H9 (cell line): ENCODE data around the gene TMEM31. TPM values are rescaled to one million over a fixed set of nuclear protein-coding genes. Genes with fewer than 3 reads are reported as not detected.
A peak's percentile ranks its signal among the peaks of the same experiment; 100 is the strongest.
"Not testable (repeated sequence)": the region's sequence is repeated elsewhere in the genome, so short reads cannot be mapped to it uniquely, and the experiment has no call there.

ENCODE experiments used
- DNase-seq: peaks from one replicate; pipeline ENCODE4 v3.0.0-alpha.2; 2017
- H2AFZ ChIP-seq: one replicate; pipeline ENCODE4 v1.6.1; 2013; ENCODE audit warnings: mild to moderate bottlenecking, low read length, control low read depth, moderate library complexity
- H2AK5ac ChIP-seq: 2 replicates; pipeline ENCODE4 v1.6.1; 2013; ENCODE audit warnings: low read length, control low read depth, mixed read lengths; ENCODE audit not compliant: insufficient read length
- H2BK120ac ChIP-seq: one replicate; pipeline ENCODE4 v1.6.1; 2013; ENCODE audit warnings: low read depth, mild to moderate bottlenecking, low read length, control low read depth, inconsistent platforms; ENCODE audit not compliant: poor library complexity, severe bottlenecking
- H2BK12ac ChIP-seq: 2 replicates; pipeline ENCODE4 v1.6.1; 2013; ENCODE audit warnings: low read length, control low read depth, mixed read lengths, low read depth; ENCODE audit not compliant: insufficient read length
- H2BK15ac ChIP-seq: 2 replicates; pipeline ENCODE4 v1.6.1; 2013; ENCODE audit warnings: low read depth, low read length, control low read depth
- H2BK20ac ChIP-seq: one replicate; pipeline ENCODE4 v1.6.1; 2013; ENCODE audit warnings: low read depth, mild to moderate bottlenecking, low read length, control low read depth, inconsistent platforms; ENCODE audit not compliant: poor library complexity, severe bottlenecking
- H2BK5ac ChIP-seq: 2 replicates; pipeline ENCODE4 v1.6.1; 2013; ENCODE audit warnings: low read length, control low read depth, mixed read lengths; ENCODE audit not compliant: insufficient read length
- H3K14ac ChIP-seq: 2 replicates; pipeline ENCODE4 v1.6.1; 2013; ENCODE audit warnings: low read length, control low read depth; ENCODE audit not compliant: insufficient read depth
- H3K18ac ChIP-seq: 2 replicates; pipeline ENCODE4 v1.6.1; 2013; ENCODE audit warnings: low read depth, mild to moderate bottlenecking, mixed read lengths, low read length, control low read depth; ENCODE audit not compliant: insufficient read length
- H3K23ac ChIP-seq: 2 replicates; pipeline ENCODE4 v1.6.1; 2013; ENCODE audit warnings: low read length, control low read depth, mixed read lengths, low read depth; ENCODE audit not compliant: insufficient read length
- H3K23me2 ChIP-seq: 2 replicates; pipeline ENCODE4 v1.6.1; 2013; ENCODE audit warnings: low read depth, mild to moderate bottlenecking, mixed read lengths, low read length, control low read depth; ENCODE audit not compliant: insufficient read length, poor library complexity, severe bottlenecking
- H3K27ac ChIP-seq: 2 replicates; pipeline ENCODE4 v1.5.1; 2013; ENCODE audit warnings: low read length, control low read depth, mixed read lengths, low read depth; ENCODE audit not compliant: insufficient read length
- H3K27me3 ChIP-seq: 2 replicates; pipeline ENCODE4 v1.6.1; 2013; ENCODE audit warnings: low read length, control low read depth, inconsistent platforms; ENCODE audit not compliant: insufficient read depth
- H3K4ac ChIP-seq: 2 replicates; pipeline ENCODE4 v1.6.1; 2013; ENCODE audit warnings: low read depth, mild to moderate bottlenecking, control low read depth, inconsistent platforms, low read length, moderate library complexity
- H3K4me1 ChIP-seq: 2 replicates; pipeline ENCODE4 v1.6.1; 2013; ENCODE audit warnings: low read length, control low read depth, inconsistent platforms; ENCODE audit not compliant: insufficient read depth
- H3K4me2 ChIP-seq: 2 replicates; pipeline ENCODE4 v1.6.1; 2013; ENCODE audit warnings: low read length, control low read depth, mixed read lengths; ENCODE audit not compliant: insufficient read length, insufficient read depth
- H3K56ac ChIP-seq: 2 replicates; pipeline ENCODE4 v1.6.1; 2013; ENCODE audit warnings: low read depth, mild to moderate bottlenecking, mixed read lengths, low read length, control low read depth; ENCODE audit not compliant: insufficient read length
- H3K79me1 ChIP-seq: 2 replicates; pipeline ENCODE4 v1.6.1; 2013; ENCODE audit warnings: low read depth, mild to moderate bottlenecking, moderate library complexity, low read length, control low read depth, inconsistent platforms; ENCODE audit not compliant: insufficient read depth, poor library complexity, severe bottlenecking
- H3K79me2 ChIP-seq: 2 replicates; pipeline ENCODE4 v1.6.1; 2013; ENCODE audit warnings: low read length, control low read depth, inconsistent platforms; ENCODE audit not compliant: insufficient read depth
- H3K9ac ChIP-seq: 2 replicates; pipeline ENCODE4 v1.6.1; 2013; ENCODE audit warnings: low read length, control low read depth, mixed read lengths; ENCODE audit not compliant: insufficient read length; ENCODE audit errors: extremely low read depth
- H3K9me3 ChIP-seq: one replicate; pipeline ENCODE4 v1.6.1; 2013; ENCODE audit warnings: low read depth, low read length, inconsistent platforms; ENCODE audit not compliant: control insufficient read depth
- H3T11ph ChIP-seq: one replicate; pipeline ENCODE4 v1.6.1; 2013; ENCODE audit warnings: mild to moderate bottlenecking, low read length, control low read depth, inconsistent platforms
- H4K20me1 ChIP-seq: one replicate; pipeline ENCODE4 v1.6.1; 2013; ENCODE audit not compliant: control insufficient read depth, insufficient read length, insufficient read depth
- H4K5ac ChIP-seq: 2 replicates; pipeline ENCODE4 v1.6.1; 2013; ENCODE audit warnings: low read depth, mild to moderate bottlenecking, mixed read lengths, low read length, control low read depth; ENCODE audit not compliant: insufficient read length
- H4K8ac ChIP-seq: replicated peaks from 2 replicates; pipeline ENCODE4 v1.6.1; 2013; ENCODE audit warnings: low read length, control low read depth, mixed read lengths, low read depth; ENCODE audit not compliant: insufficient read length
- H4K91ac ChIP-seq: 2 replicates; pipeline ENCODE4 v1.6.1; 2013; ENCODE audit warnings: low read depth, mild to moderate bottlenecking, moderate library complexity, mixed read lengths, low read length, control low read depth; ENCODE audit not compliant: insufficient read length
- H3K27ac Mint-ChIP-seq, 3 experiments: 2 replicates in 2 of 3; 3 replicates in 1 of 3; pipeline ENCODE4 v1.8.0; 2020 to 2021; ENCODE audit warnings: mixed read lengths in 3 of 3, mild to moderate bottlenecking in 1 of 3, moderate library complexity in 1 of 3
- H3K27me3 Mint-ChIP-seq: 2 replicates; pipeline ENCODE4 v1.8.0; 2021; ENCODE audit warnings: low read depth, mild to moderate bottlenecking, moderate library complexity, mixed read lengths
- H3K36me3 Mint-ChIP-seq, 3 experiments: 2 replicates in 2 of 3; 3 replicates in 1 of 3; pipeline ENCODE4 v1.8.0; 2020 to 2021; ENCODE audit warnings: low read depth in 3 of 3, mixed read lengths in 3 of 3; ENCODE audit not compliant: insufficient read depth in 1 of 3
- H3K4me1 Mint-ChIP-seq, 2 experiments: 2 replicates each; pipeline ENCODE4 v1.8.0; 2020; ENCODE audit warnings: mixed read lengths in 2 of 2
- H3K4me3 Mint-ChIP-seq, 2 experiments: 2 replicates in 1 of 2; 3 replicates in 1 of 2; pipeline ENCODE4 v1.8.0; 2020 to 2021; ENCODE audit warnings: mild to moderate bottlenecking in 2 of 2, mixed read lengths in 2 of 2, moderate library complexity in 1 of 2
- H3K9me3 Mint-ChIP-seq, 2 experiments: 2 replicates in 1 of 2; 3 replicates in 1 of 2; pipeline ENCODE4 v1.8.0; 2020; ENCODE audit warnings: mild to moderate bottlenecking in 2 of 2, mixed read lengths in 2 of 2, moderate library complexity in 1 of 2
- WGBS: extraction: QIAGEN DNeasy Blood & Tissue Kit; methylation state at CpG from one replicate; pipeline ENCODE4 v1.1.7; 2013; ENCODE audit warnings: missing lambda C conversion rate, low lambda C conversion rate, mixed read lengths; ENCODE audit not compliant: insufficient read length; ENCODE audit errors: extremely low coverage; 5-methylcytosine and 5-hydroxymethylcytosine counted together
- total RNA-seq: library from RNA; stranded (reverse); gene quantifications from 2 replicates; pipeline ENCODE4 v1.2.1, GENCODE V29; 2021
- TF ChIP-seq, protein P1 (sequence below): fragments of 200-600 bp; sonication (generic); conservative IDR thresholded peaks from 3 replicates; pipeline ENCODE4 v1.8.0; 2021; ENCODE audit warnings: antibody characterized with exemption, mild to moderate bottlenecking

TMEM31 gene
- total RNA-seq, 1 experiment from 2014 or later: 0.55 TPM

DNA sequence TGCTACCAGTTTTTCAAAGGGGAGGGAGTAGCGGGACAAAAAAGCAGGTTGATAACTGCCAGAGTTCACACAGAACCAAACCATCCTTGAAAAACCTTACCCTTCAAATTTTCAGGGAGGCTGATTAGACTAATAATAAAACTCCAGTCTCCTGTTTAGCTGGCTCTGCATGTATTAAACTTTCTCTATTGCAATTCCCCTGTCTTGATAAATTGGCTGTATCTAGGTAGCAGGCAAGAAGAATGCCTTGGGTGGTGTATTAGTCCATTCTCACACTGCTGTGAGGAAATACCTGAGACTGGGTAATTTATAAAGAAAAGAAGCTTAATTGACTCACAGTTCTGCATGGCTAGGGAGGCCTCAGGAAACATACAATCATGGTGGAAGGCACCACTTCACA lies 47.8 kb downstream of the TMEM31 start:
- H3K4me2 ChIP-seq: no peak overlapping the region
- H3K27me3 ChIP-seq: no peaks in the 10 kb centered on the region
- no peak overlapping the region for H3K14ac ChIP-seq
- Mint-ChIP-seq H3K27me3 (no peaks in the 10 kb centered on the region; the same call in 1 of the 2 replicates), H3K4me1 (peaks cover 38 to 63% of the 10 kb centered on the region in 2 experiments), H3K4me3 (no peak overlapping the region), H3K27ac (peak overlapping the region in 1 of 3 experiments; percentile 72; a peak in 3 of 7 replicates), H3K36me3 (peaks cover 50 to 80% (median 70%) of the 10 kb centered on the region in 3 experiments), H3K9me3 (peaks cover 0 to 47% of the 10 kb centered on the region in 2 experiments; a peak in 2 of 5 replicates)
- no peak overlapping the region for H3K4ac ChIP-seq
- TF ChIP-seq, protein P1, sequence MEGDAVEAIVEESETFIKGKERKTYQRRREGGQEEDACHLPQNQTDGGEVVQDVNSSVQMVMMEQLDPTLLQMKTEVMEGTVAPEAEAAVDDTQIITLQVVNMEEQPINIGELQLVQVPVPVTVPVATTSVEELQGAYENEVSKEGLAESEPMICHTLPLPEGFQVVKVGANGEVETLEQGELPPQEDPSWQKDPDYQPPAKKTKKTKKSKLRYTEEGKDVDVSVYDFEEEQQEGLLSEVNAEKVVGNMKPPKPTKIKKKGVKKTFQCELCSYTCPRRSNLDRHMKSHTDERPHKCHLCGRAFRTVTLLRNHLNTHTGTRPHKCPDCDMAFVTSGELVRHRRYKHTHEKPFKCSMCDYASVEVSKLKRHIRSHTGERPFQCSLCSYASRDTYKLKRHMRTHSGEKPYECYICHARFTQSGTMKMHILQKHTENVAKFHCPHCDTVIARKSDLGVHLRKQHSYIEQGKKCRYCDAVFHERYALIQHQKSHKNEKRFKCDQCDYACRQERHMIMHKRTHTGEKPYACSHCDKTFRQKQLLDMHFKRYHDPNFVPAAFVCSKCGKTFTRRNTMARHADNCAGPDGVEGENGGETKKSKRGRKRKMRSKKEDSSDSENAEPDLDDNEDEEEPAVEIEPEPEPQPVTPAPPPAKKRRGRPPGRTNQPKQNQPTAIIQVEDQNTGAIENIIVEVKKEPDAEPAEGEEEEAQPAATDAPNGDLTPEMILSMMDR: no peak
- H3K27ac ChIP-seq: no peak overlapping the region
- no peaks in the 10 kb centered on the region for H3K23me2 ChIP-seq
- H3K9ac ChIP-seq: no peak overlapping the region
- no peak for DNase-seq
- H3K79me1 ChIP-seq: no peaks in the 10 kb centered on the region
- no peak overlapping the region for H4K5ac ChIP-seq
- no peak overlapping the region for H3K18ac ChIP-seq
- no peak overlapping the region for H2BK12ac ChIP-seq
- H2AFZ ChIP-seq: no peak overlapping the region
- H4K91ac ChIP-seq: no peak overlapping the region
- H3K4me1 ChIP-seq: peaks cover 4% of the 10 kb centered on the region; the same call in 1 of the 2 replicates
- no CpG with 5 or more reads among the region's 1 CpG for WGBS
- no peaks in the 10 kb centered on the region; the same call in 1 of the 2 replicates for H3K79me2 ChIP-seq
- no peaks in the 10 kb centered on the region for H4K20me1 ChIP-seq
- H2BK20ac ChIP-seq: no peak overlapping the region
- H4K8ac ChIP-seq: no peak overlapping the region
- H2BK120ac ChIP-seq: no peak overlapping the region
- no peak overlapping the region for H3K56ac ChIP-seq
- no peak overlapping the region for H3K23ac ChIP-seq
- H2BK15ac ChIP-seq: no peak overlapping the region
- no peaks in the 10 kb centered on the region for H3K9me3 ChIP-seq
- H2BK5ac ChIP-seq: no peak overlapping the region
- H3T11ph ChIP-seq: no peak overlapping the region
- H2AK5ac ChIP-seq: no peak overlapping the region

DNA sequence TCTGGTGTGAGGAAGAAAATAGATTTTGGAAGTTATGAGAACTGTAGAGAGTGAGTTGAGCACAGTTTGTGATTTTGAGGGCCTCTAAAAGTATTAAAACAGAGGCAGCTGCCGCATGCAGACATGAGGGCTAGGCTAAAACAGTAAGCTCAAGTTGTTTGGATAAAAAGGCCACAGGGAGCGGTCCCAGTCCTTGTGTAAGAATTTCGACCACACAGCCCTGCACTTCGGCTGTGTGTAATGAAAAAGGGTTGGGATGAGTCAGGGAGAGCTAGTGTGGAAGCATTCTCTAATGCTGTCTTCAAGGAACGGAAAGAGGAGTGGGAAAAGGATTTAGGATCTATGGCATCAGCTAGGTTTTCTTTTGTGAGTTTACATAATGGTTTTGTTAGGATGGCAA lies 52.8 kb downstream of the TMEM31 start:
- H2BK5ac ChIP-seq, H2BK20ac ChIP-seq, H4K20me1 ChIP-seq, H3K9ac ChIP-seq, H3K4me2 ChIP-seq, DNase-seq, H3T11ph ChIP-seq, H2BK12ac ChIP-seq, H3K56ac ChIP-seq, H2BK15ac ChIP-seq, H3K23ac ChIP-seq, H3K27ac ChIP-seq, H2AK5ac ChIP-seq, H3K4ac ChIP-seq, H3K14ac ChIP-seq, H3K23me2 ChIP-seq, H2AFZ ChIP-seq, H3K18ac ChIP-seq, H4K91ac ChIP-seq, H4K8ac ChIP-seq, H3K79me1 ChIP-seq, H2BK120ac ChIP-seq, H3K9me3 ChIP-seq, H3K27me3 ChIP-seq, H3K27me3 Mint-ChIP-seq, H3K79me2 ChIP-seq, H4K5ac ChIP-seq: not testable (repeated sequence)
- peak overlapping the region; percentile 1 to 29 (median 28); a peak in 5 of 7 replicates for H3K27ac Mint-ChIP-seq
- no CpG with 5 or more reads among the region's 5 CpGs for WGBS
- H3K4me1 ChIP-seq: peaks cover 11% of the 10 kb centered on the region; the same call in 1 of the 2 replicates
- peaks cover 0 to 63% of the 10 kb centered on the region in 2 experiments; a peak in 2 of 5 replicates for H3K9me3 Mint-ChIP-seq
- peaks cover 19 to 52% (median 49%) of the 10 kb centered on the region in 3 experiments for H3K36me3 Mint-ChIP-seq
- H3K4me3 Mint-ChIP-seq: peak overlapping the region in 1 of 2 experiments; percentile 2; a peak in 2 of 5 replicates
- H3K4me1 Mint-ChIP-seq: peaks cover 74 to 87% of the 10 kb centered on the region in 2 experiments
